COR-L47 (cell line): ENCODE measurements around the gene FEZ2.

ENCODE experiments used
- DNase-seq: peaks from one replicate; lab custom pipeline; 2025; lab: John Stamatoyannopoulos, UW

FEZ2 gene

GRCh38 chr2:36528766-36529392 lies 69.1 kb downstream of the FEZ2 start:
- DNase-seq, result no peak

GRCh38 chr2:36528274-36528673 lies 69.7 kb downstream of the FEZ2 start:
- DNase-seq, result no peak

- no peak for DNase-seq
These were observed 71.7 kb downstream of the FEZ2 start for GRCh38 chr2:36526226-36526625.

GRCh38 chr2:36525245-36525644 lies 72.7 kb downstream of the FEZ2 start:
- no peak for DNase-seq

GRCh38 chr2:36523153-36523552 lies 74.8 kb downstream of the FEZ2 start:
- no peak for DNase-seq

GRCh38 chr2:36520431-36520830 lies 77.5 kb downstream of the FEZ2 start:
- DNase-seq, result no peak

- DNase-seq, result no peak
These were observed 81.7 kb downstream of the FEZ2 start for GRCh38 chr2:36516136-36516870.

GRCh38 chr2:36515538-36515937 lies 82.4 kb downstream of the FEZ2 start:
- DNase-seq, result no peak

GRCh38 chr2:36513661-36514060 lies 84.3 kb downstream of the FEZ2 start:
- no peak for DNase-seq

- no peak for DNase-seq
These were observed 85.3 kb downstream of the FEZ2 start for GRCh38 chr2:36512705-36513104.

- DNase-seq, result no peak
These were observed 85.9 kb downstream of the FEZ2 start for GRCh38 chr2:36511858-36512603.

- no peak for DNase-seq
These were observed 88.9 kb downstream of the FEZ2 start for GRCh38 chr2:36509075-36509474.

GRCh38 chr2:36507408-36507812 lies 90.6 kb downstream of the FEZ2 start:
- DNase-seq, result peak; percentile 10
